Measurements from ENCODE around the gene SMIM33. TPM values are rescaled to one million over a fixed set of nuclear protein-coding genes. Genes with fewer than 3 reads are reported as not detected.
"Not testable (repeated sequence)": the region's sequence is repeated elsewhere in the genome, so short reads cannot be mapped to it uniquely, and the experiment has no call there.

The SMIM33 gene
- total and polyA plus RNA-seq, 2 donors (not counting 1 experiment from before 2014, with no cell fraction given), result not detected

- H3K9ac ChIP-seq (ENCODE audit: insufficient read depth, low read length), result no peak overlapping the region
- no peaks in the 10 kb centered on the region for H3K9me3 ChIP-seq (ENCODE audit: control insufficient read depth, insufficient read depth, low read depth, low read length)
- H3K4me3 ChIP-seq (replicated peaks in 1 of 4; ENCODE audit: control extremely low read depth in 1 of 4, insufficient read depth in 1 of 4, low read depth in 3 of 4, low read length in 4 of 4), result no peak overlapping the region
- H3K27ac ChIP-seq (ENCODE audit: insufficient read depth, low read length), result no peak overlapping the region
- no peak overlapping the region for H3K4me2 ChIP-seq (ENCODE audit: extremely low read depth, insufficient read depth, low read length)
- no peaks in the 10 kb centered on the region for H3K27me3 ChIP-seq (ENCODE audit: control insufficient read depth, insufficient read depth, low read length)
- H4K20me1 ChIP-seq (ENCODE audit: control insufficient read depth, extremely low read depth, insufficient read depth, low read length), result no peaks in the 10 kb centered on the region
- no peak for TF ChIP-seq CTCF (conservative IDR thresholded peaks at IDR 0.05 in 1 of 2, IDR thresholded peaks at IDR 0.05 in 1 of 2; ENCODE audit: low read depth in 1 of 2, low read length in 2 of 2)
- TF ChIP-seq EZH2 (IDR thresholded peaks at IDR 0.05; ENCODE audit: low read length, missing control alignments), result no peak
- H3K36me3 ChIP-seq (ENCODE audit: control insufficient read depth, insufficient read depth, low read length), result peaks cover 15% of the 10 kb centered on the region
- peaks cover 11% of the 10 kb centered on the region for H3K4me1 ChIP-seq (ENCODE audit: control insufficient read depth, extremely low read depth, insufficient read depth, low read length)
- no peak for DNase-seq (ENCODE audit: low read depth in 2 of 2)
- no peak overlapping the region for H2AFZ ChIP-seq (ENCODE audit: low read length)
- peaks cover 6% of the 10 kb centered on the region for H3K79me2 ChIP-seq (ENCODE audit: control insufficient read depth, insufficient read depth, low read length)
These were observed 5.2 kb downstream of the SMIM33 start for GRCh38 chr5:139475865-139476617.

GRCh38 chr5:139478657-139479423, 8.0 kb downstream of the SMIM33 start:
- not testable (repeated sequence) for H3K9ac ChIP-seq (ENCODE audit: insufficient read depth, low read length); H3K4me2 ChIP-seq (ENCODE audit: extremely low read depth, insufficient read depth, low read length); H3K27ac ChIP-seq (ENCODE audit: insufficient read depth, low read length); H2AFZ ChIP-seq (ENCODE audit: low read length); H4K20me1 ChIP-seq (ENCODE audit: control insufficient read depth, extremely low read depth, insufficient read depth, low read length); H3K4me3 ChIP-seq (replicated peaks in 1 of 4; ENCODE audit: control extremely low read depth in 1 of 4, insufficient read depth in 1 of 4, low read depth in 3 of 4, low read length in 4 of 4); H3K27me3 ChIP-seq (ENCODE audit: control insufficient read depth, insufficient read depth, low read length); DNase-seq (ENCODE audit: low read depth in 2 of 2); H3K9me3 ChIP-seq (ENCODE audit: control insufficient read depth, insufficient read depth, low read depth, low read length)
- peaks cover 17% of the 10 kb centered on the region for H3K4me1 ChIP-seq (ENCODE audit: control insufficient read depth, extremely low read depth, insufficient read depth, low read length)
- H3K79me2 ChIP-seq (ENCODE audit: control insufficient read depth, insufficient read depth, low read length), result peaks cover 14% of the 10 kb centered on the region
- H3K36me3 ChIP-seq (ENCODE audit: control insufficient read depth, insufficient read depth, low read length), result peaks cover 15% of the 10 kb centered on the region

- H3K4me2 ChIP-seq (ENCODE audit: extremely low read depth, insufficient read depth, low read length); H4K20me1 ChIP-seq (ENCODE audit: control insufficient read depth, extremely low read depth, insufficient read depth, low read length): not testable (repeated sequence)
- H3K36me3 ChIP-seq (ENCODE audit: control insufficient read depth, insufficient read depth, low read length), result peaks cover 15% of the 10 kb centered on the region
These were observed 8.9 kb downstream of the SMIM33 start for GRCh38 chr5:139479729-139480128.

More at GRCh38 chr5:139479729-139480128, 8.9 kb downstream of the SMIM33 start:
- not testable (repeated sequence) for H3K27me3 ChIP-seq (ENCODE audit: control insufficient read depth, insufficient read depth, low read length); DNase-seq (ENCODE audit: low read depth in 2 of 2); H3K4me3 ChIP-seq (replicated peaks in 1 of 4; ENCODE audit: control extremely low read depth in 1 of 4, insufficient read depth in 1 of 4, low read depth in 3 of 4, low read length in 4 of 4); H3K9me3 ChIP-seq (ENCODE audit: control insufficient read depth, insufficient read depth, low read depth, low read length); H3K27ac ChIP-seq (ENCODE audit: insufficient read depth, low read length); H3K9ac ChIP-seq (ENCODE audit: insufficient read depth, low read length); H2AFZ ChIP-seq (ENCODE audit: low read length)
- peaks cover 14% of the 10 kb centered on the region for H3K79me2 ChIP-seq (ENCODE audit: control insufficient read depth, insufficient read depth, low read length)
- H3K4me1 ChIP-seq (ENCODE audit: control insufficient read depth, extremely low read depth, insufficient read depth, low read length), result peaks cover 14% of the 10 kb centered on the region

Measured in fibroblast of lung (primary cell).